NCI-H1694 treated with DMSO at 0.1 percent for 48 hours (cell line): ENCODE results near the gene CALHM1.

ENCODE experiments used
- DNase-seq: peaks from one replicate; lab custom pipeline; 2025; lab: John Stamatoyannopoulos, UW

The CALHM1 gene

DNA sequence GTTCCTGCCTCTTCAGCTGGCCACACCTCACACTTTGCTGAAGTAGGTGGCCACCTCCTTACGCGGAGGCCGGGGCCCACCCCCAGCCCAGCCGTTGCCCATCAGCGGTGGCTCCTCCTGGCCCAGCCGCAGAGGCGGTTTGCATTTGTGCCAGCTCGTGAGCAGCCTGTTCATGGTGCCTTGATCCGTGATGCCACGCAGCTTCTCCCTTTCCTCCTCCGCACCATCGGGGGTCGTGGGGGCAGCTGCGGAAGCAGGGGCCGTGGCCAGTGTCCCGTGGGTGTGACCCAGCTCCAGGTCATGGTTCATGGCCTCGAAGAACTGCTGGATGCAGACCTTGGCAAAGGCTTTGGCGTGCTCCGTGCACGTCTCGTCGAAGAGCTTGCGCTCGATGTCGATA, 3.5 kb downstream of the CALHM1 start:
- no peak for DNase-seq

GRCh38 chr10:103454026-103454425, 4.7 kb downstream of the CALHM1 start:
- DNase-seq, result no peak

DNA sequence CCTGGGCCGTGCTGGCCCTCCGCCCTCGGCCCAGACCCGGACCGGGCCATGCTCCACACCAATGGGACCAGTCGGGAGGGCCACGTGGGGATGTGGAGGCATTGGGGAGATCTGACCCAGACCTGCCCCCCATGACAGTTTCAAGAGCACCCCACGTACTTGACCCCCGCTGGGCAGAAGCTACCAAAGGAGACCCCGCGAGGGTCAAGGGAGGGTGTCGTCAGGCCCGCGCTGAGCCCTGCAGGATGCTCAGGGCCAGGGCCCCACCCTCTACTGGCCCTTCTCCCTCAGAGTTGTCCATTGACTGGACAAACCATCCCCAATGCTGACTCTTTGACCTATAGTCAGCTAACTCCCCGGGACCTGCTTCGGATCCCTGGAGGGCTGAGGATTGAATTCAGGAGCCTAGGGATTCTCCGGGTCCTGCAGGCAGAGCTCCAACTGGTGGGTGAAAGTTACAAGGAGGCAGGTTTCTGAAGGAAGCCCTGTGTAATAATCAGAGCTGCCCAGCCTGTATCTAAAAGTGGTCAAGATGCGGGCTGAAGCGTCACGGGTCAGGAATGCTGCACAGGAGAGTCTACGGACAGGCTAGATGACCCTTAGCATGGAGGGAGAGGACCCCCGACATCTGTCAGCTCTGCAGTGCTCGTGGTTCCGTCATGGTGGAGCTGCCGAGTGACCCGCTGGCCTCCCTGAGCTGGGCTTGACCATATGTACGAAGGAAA, 6.0 kb downstream of the CALHM1 start:
- DNase-seq, result no peak

DNA sequence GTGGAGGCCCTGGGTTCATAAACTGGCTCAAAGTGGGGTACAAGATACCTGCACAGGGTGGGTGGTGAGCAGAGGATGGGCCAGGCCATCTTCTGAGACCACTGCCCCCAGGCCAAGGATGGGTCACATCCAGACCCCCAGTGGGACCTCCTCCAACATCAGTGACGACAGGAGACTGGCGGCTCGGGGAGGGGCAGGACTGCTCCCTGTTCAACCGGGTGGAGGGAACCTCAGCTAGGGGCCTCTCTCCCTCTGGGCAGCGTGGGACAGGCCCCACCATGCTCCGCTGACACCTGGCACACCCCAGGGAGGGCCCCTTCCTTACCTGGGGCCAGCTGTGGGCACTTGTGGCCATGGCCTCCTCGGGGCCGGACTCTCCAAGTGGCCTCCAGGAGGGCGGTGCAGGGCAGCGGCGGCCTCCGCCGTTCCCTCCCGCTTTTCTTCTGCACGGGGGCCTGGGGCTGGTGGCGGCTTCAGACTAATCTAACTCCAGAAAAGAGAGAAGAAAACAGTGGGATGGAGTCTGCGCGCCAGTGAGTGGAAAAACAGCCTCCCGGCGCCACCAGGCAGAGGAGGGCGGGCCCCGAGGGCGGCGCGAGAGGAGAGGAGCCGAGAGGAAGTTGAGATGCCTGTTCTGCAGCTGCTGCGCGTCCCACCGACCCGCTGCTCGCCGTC, 6.7 kb downstream of the CALHM1 start, which contains the start of gene CALHM2:
Gene CALHM2 (minus strand): TSS at position 540 of the 675 bp plus-strand sequence. CDS start 2,429 bp downstream, outside the sequence.
- DNase-seq, result peak; percentile 56

DNA sequence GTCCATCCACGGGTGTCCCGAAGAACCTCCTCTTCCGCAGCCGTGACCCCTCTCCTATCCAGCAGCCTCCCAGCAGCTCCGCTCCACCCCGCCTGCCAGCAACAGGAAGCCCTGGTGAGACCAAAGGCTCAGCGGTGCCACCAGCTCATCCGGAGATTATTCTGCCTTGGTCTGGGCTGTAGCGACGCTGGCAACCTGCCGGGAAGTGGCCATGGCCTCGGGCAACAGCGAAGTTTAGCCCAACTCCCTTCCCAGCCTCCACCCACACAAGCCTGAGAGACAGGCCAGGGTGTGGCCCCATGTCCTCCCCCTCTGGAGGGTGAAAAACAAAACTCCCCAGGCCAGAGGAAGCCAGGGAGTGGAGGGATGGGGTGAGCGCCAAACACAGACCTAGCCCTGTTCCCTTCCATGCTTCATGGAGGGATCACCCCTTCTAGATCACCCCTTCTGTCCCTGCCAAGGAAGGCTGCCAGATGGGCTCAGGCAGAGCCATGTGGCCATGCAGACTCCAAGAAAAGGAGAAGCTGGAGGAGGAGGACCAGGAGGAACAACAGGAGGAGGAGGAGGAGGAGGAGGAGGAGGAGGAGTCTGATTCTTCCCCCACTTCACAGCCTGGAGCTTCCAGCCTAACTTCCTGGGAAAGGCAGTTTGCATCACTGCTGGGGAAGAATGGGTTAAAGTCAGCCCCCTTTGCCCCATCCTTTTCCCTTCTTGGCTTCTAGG, 7.4 kb downstream of the CALHM1 start:
- DNase-seq, result no peak

- DNase-seq, result no peak
Observed at GRCh38 chr10:103450201-103450695, 8.5 kb downstream of the CALHM1 start.

DNA sequence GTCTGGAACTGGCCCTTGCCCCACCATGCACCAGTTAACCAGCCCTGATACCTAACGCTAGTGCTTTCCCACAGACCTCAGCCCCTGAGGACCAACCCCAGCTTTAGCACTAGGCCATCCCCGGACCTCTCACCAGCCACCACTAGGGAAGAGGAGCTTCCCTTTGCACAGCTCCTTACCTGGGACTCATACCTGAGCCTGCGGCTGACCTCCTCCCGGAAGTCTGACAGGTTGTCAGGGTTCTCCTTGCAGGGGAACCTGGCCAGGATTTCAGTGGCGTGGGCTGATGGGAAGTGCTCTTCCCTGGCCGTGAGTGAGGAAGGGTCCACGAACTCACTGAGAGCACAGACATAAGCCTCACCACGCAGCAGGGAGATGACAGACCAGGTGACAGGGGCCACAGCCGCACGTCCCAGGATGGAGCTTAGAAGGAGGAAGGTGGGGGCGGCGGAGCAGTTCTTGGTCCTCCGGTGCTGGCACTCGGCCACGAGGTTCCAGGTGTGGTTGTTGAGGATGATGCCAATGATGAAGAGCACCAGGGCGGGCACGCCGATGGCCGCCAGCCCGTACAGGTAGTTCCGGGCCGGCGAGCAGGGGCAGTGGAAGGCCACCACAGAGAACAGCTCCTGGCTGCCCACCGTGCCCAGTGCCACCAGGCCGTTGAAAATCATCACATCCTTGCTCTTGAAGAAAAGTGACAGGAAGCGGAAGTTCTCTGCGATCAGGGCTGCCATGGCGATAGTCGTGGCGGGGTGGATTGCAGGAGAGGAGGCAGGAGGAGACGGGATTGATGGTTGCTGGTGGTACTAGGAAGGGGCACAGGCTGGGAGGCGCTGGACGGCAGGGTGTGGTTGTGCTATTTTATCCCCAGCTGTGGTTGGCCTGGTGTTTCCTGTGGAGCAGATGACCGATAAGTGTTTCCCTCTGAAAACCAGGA, 9.2 kb downstream of the CALHM1 start:
- no peak for DNase-seq

GRCh38 chr10:103448746-103449145, 10.0 kb downstream of the CALHM1 start:
- no peak for DNase-seq

GRCh38 chr10:103447187-103447586, 11.5 kb downstream of the CALHM1 start:
- no peak for DNase-seq

GRCh38 chr10:103445767-103446567, 12.7 kb downstream of the CALHM1 start:
- no peak for DNase-seq

DNA sequence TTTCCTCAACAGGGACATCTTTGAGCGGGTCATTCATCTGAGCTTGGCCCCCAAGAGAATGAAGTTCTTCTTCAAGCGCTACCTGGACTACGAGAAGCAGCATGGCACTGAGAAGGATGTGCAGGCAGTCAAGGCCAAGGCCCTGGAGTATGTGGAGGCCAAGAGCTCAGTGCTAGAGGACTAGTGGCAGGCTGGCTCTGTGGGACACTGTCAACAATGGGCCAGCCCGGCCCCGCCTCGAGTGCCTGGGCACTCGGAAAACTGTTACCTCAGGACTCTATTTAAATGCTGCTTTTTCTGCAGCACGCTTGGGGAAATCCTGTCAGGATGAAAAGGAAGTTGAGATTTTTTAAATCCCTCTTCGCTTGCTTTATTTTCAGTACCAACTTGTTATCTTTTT, 13.3 kb downstream of the CALHM1 start:
- DNase-seq, result no peak

DNA sequence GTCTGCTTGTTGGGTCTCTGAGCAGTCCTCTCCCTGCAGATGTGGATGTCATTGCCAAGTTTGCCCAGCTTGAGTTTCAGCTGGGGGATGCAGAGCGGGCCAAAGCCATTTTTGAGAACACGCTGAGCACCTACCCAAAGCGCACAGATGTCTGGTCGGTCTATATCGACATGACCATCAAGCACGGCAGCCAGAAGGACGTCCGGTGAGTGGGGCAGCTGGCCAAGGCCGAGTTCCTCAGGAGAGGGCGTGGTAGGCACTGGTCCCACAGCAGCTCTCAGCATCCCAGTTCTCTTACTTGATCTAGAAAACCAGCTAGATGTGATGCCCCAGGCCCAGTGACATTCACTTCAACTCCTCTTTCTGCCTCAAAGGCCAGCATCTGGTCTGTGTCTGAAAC, 14.2 kb downstream of the CALHM1 start:
- no peak for DNase-seq

GRCh38 chr10:103443475-103444185, 15.1 kb downstream of the CALHM1 start:
- DNase-seq, result no peak

DNA sequence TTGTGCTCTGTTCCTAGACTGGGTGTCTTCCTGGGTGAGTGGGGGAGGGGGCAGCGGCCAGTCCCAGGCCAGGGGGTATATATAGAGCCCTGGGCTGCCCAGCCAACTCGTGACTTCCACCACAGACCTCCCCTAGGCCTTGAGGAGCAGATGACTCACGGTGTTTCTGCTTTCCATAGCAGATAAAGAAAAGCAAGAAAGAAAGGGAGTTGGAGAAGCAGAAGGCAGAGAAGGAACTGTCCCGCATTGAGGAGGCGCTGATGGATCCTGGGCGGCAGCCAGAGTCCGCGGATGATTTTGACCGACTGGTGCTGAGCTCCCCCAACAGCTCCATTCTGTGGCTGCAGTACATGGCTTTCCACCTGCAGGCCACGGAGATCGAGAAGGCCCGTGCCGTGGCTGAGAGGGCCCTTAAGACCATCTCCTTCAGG, 16.7 kb downstream of the CALHM1 start:
- no peak for DNase-seq

- no peak for DNase-seq
Observed at GRCh38 chr10:103441611-103442010, 17.1 kb downstream of the CALHM1 start.

DNA sequence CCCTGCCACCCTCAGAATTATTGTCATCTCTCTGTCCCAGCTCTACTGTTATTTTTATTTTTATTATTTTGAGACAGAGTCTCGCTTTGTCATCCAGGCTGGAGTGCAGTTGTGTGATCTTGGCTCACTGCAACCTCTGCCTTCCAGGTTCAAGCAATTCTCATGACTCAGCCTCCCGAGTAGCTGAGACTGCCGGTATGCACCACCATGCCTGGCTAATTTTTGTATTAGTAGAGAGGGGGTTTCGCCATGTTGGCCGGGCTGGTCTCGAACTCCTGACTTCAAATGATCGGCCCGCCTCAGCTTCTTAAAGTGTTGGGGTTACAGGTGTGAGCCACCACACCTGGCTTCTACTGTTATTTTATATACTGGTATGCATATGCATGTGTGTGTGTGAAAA, 17.5 kb downstream of the CALHM1 start:
- no peak for DNase-seq

GRCh38 chr10:103440416-103440815, 18.3 kb downstream of the CALHM1 start:
- no peak for DNase-seq

DNA sequence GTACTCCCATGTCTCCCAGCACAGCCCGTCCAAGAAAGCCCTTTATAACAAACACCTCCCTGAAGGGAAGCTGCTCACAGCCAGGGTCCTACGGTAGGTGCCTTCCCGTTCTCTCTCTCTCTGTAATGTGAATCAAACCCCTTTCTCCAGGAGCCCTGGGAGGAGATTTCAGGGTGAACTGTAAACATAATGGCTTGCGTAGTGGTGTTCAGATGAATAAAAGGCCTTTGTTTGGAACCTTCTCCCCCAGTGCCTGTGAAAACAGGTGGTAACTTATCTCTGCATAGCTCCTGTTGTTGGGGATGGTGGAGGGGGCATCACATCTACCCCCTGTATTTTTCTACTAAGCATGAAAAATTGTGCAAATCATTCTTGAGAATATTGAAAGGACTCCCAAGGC, 18.9 kb downstream of the CALHM1 start:
- DNase-seq, result no peak

GRCh38 chr10:103433858-103434257, 24.8 kb downstream of the CALHM1 start:
- no peak for DNase-seq

DNA sequence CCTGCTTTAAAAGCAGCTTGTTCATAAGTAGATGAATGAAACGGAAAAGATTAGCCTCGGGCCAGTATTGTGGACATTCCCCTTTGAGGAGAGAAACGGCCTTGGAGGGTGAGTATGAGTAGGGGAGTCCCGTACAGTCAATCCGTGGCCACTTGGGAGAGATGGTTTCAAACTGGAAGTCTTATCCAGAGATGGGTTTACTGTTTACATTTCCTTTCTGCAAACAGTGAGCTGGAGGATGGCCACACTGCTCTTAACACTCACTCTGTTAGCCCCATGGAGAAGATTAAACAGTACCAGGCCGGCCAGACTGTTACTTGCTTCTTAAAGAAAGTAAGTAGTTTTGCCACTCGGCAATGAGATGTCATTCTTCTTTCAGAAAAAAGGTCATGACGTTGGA, 26.8 kb downstream of the CALHM1 start:
- DNase-seq, result no peak
